H9 (cell line): ENCODE data around the gene DTD1. TPM values are rescaled to one million over a fixed set of nuclear protein-coding genes. Genes with fewer than 3 reads are reported as not detected.

Experiments
- DNase-seq: peaks from one replicate; pipeline ENCODE4 v3.0.0-alpha.2; 2017
- H2AFZ ChIP-seq: one replicate; pipeline ENCODE4 v1.6.1; 2013; ENCODE audit warnings: mild to moderate bottlenecking, low read length, control low read depth, moderate library complexity
- H2AK5ac ChIP-seq: 2 replicates; pipeline ENCODE4 v1.6.1; 2013; ENCODE audit warnings: low read length, control low read depth, mixed read lengths; ENCODE audit not compliant: insufficient read length
- H2BK120ac ChIP-seq: one replicate; pipeline ENCODE4 v1.6.1; 2013; ENCODE audit warnings: low read depth, mild to moderate bottlenecking, low read length, control low read depth, inconsistent platforms; ENCODE audit not compliant: poor library complexity, severe bottlenecking
- H2BK12ac ChIP-seq: 2 replicates; pipeline ENCODE4 v1.6.1; 2013; ENCODE audit warnings: low read length, control low read depth, mixed read lengths, low read depth; ENCODE audit not compliant: insufficient read length
- H2BK15ac ChIP-seq: 2 replicates; pipeline ENCODE4 v1.6.1; 2013; ENCODE audit warnings: low read depth, low read length, control low read depth
- H2BK20ac ChIP-seq: one replicate; pipeline ENCODE4 v1.6.1; 2013; ENCODE audit warnings: low read depth, mild to moderate bottlenecking, low read length, control low read depth, inconsistent platforms; ENCODE audit not compliant: poor library complexity, severe bottlenecking
- H2BK5ac ChIP-seq: 2 replicates; pipeline ENCODE4 v1.6.1; 2013; ENCODE audit warnings: low read length, control low read depth, mixed read lengths; ENCODE audit not compliant: insufficient read length
- H3K14ac ChIP-seq: 2 replicates; pipeline ENCODE4 v1.6.1; 2013; ENCODE audit warnings: low read length, control low read depth; ENCODE audit not compliant: insufficient read depth
- H3K18ac ChIP-seq: 2 replicates; pipeline ENCODE4 v1.6.1; 2013; ENCODE audit warnings: low read depth, mild to moderate bottlenecking, mixed read lengths, low read length, control low read depth; ENCODE audit not compliant: insufficient read length
- H3K23ac ChIP-seq: 2 replicates; pipeline ENCODE4 v1.6.1; 2013; ENCODE audit warnings: low read length, control low read depth, mixed read lengths, low read depth; ENCODE audit not compliant: insufficient read length
- H3K23me2 ChIP-seq: 2 replicates; pipeline ENCODE4 v1.6.1; 2013; ENCODE audit warnings: low read depth, mild to moderate bottlenecking, mixed read lengths, low read length, control low read depth; ENCODE audit not compliant: insufficient read length, poor library complexity, severe bottlenecking
- H3K27ac ChIP-seq: 2 replicates; pipeline ENCODE4 v1.5.1; 2013; ENCODE audit warnings: low read length, control low read depth, mixed read lengths, low read depth; ENCODE audit not compliant: insufficient read length
- H3K27me3 ChIP-seq: 2 replicates; pipeline ENCODE4 v1.6.1; 2013; ENCODE audit warnings: low read length, control low read depth, inconsistent platforms; ENCODE audit not compliant: insufficient read depth
- H3K4ac ChIP-seq: 2 replicates; pipeline ENCODE4 v1.6.1; 2013; ENCODE audit warnings: low read depth, mild to moderate bottlenecking, control low read depth, inconsistent platforms, low read length, moderate library complexity
- H3K4me1 ChIP-seq: 2 replicates; pipeline ENCODE4 v1.6.1; 2013; ENCODE audit warnings: low read length, control low read depth, inconsistent platforms; ENCODE audit not compliant: insufficient read depth
- H3K4me2 ChIP-seq: 2 replicates; pipeline ENCODE4 v1.6.1; 2013; ENCODE audit warnings: low read length, control low read depth, mixed read lengths; ENCODE audit not compliant: insufficient read length, insufficient read depth
- H3K56ac ChIP-seq: 2 replicates; pipeline ENCODE4 v1.6.1; 2013; ENCODE audit warnings: low read depth, mild to moderate bottlenecking, mixed read lengths, low read length, control low read depth; ENCODE audit not compliant: insufficient read length
- H3K79me1 ChIP-seq: 2 replicates; pipeline ENCODE4 v1.6.1; 2013; ENCODE audit warnings: low read depth, mild to moderate bottlenecking, moderate library complexity, low read length, control low read depth, inconsistent platforms; ENCODE audit not compliant: insufficient read depth, poor library complexity, severe bottlenecking
- H3K79me2 ChIP-seq: 2 replicates; pipeline ENCODE4 v1.6.1; 2013; ENCODE audit warnings: low read length, control low read depth, inconsistent platforms; ENCODE audit not compliant: insufficient read depth
- H3K9ac ChIP-seq: 2 replicates; pipeline ENCODE4 v1.6.1; 2013; ENCODE audit warnings: low read length, control low read depth, mixed read lengths; ENCODE audit not compliant: insufficient read length; ENCODE audit errors: extremely low read depth
- H3K9me3 ChIP-seq: one replicate; pipeline ENCODE4 v1.6.1; 2013; ENCODE audit warnings: low read depth, low read length, inconsistent platforms; ENCODE audit not compliant: control insufficient read depth
- H3T11ph ChIP-seq: one replicate; pipeline ENCODE4 v1.6.1; 2013; ENCODE audit warnings: mild to moderate bottlenecking, low read length, control low read depth, inconsistent platforms
- H4K20me1 ChIP-seq: one replicate; pipeline ENCODE4 v1.6.1; 2013; ENCODE audit not compliant: control insufficient read depth, insufficient read length, insufficient read depth
- H4K5ac ChIP-seq: 2 replicates; pipeline ENCODE4 v1.6.1; 2013; ENCODE audit warnings: low read depth, mild to moderate bottlenecking, mixed read lengths, low read length, control low read depth; ENCODE audit not compliant: insufficient read length
- H4K8ac ChIP-seq: replicated peaks from 2 replicates; pipeline ENCODE4 v1.6.1; 2013; ENCODE audit warnings: low read length, control low read depth, mixed read lengths, low read depth; ENCODE audit not compliant: insufficient read length
- H4K91ac ChIP-seq: 2 replicates; pipeline ENCODE4 v1.6.1; 2013; ENCODE audit warnings: low read depth, mild to moderate bottlenecking, moderate library complexity, mixed read lengths, low read length, control low read depth; ENCODE audit not compliant: insufficient read length
- H3K27ac Mint-ChIP-seq, 3 experiments: 2 replicates in 2 of 3; 3 replicates in 1 of 3; pipeline ENCODE4 v1.8.0; 2020 to 2021; ENCODE audit warnings: mixed read lengths in 3 of 3, mild to moderate bottlenecking in 1 of 3, moderate library complexity in 1 of 3
- H3K27me3 Mint-ChIP-seq: 2 replicates; pipeline ENCODE4 v1.8.0; 2021; ENCODE audit warnings: low read depth, mild to moderate bottlenecking, moderate library complexity, mixed read lengths
- H3K36me3 Mint-ChIP-seq, 3 experiments: 2 replicates in 2 of 3; 3 replicates in 1 of 3; pipeline ENCODE4 v1.8.0; 2020 to 2021; ENCODE audit warnings: low read depth in 3 of 3, mixed read lengths in 3 of 3; ENCODE audit not compliant: insufficient read depth in 1 of 3
- H3K4me1 Mint-ChIP-seq, 2 experiments: 2 replicates each; pipeline ENCODE4 v1.8.0; 2020; ENCODE audit warnings: mixed read lengths in 2 of 2
- H3K4me3 Mint-ChIP-seq, 2 experiments: 2 replicates in 1 of 2; 3 replicates in 1 of 2; pipeline ENCODE4 v1.8.0; 2020 to 2021; ENCODE audit warnings: mild to moderate bottlenecking in 2 of 2, mixed read lengths in 2 of 2, moderate library complexity in 1 of 2
- H3K9me3 Mint-ChIP-seq, 2 experiments: 2 replicates in 1 of 2; 3 replicates in 1 of 2; pipeline ENCODE4 v1.8.0; 2020; ENCODE audit warnings: mild to moderate bottlenecking in 2 of 2, mixed read lengths in 2 of 2, moderate library complexity in 1 of 2
- CTCF ChIP-seq: fragments of 200-600 bp; sonication (generic); conservative IDR thresholded peaks from 3 replicates; pipeline ENCODE4 v1.8.0; 2021; ENCODE audit warnings: antibody characterized with exemption, mild to moderate bottlenecking
- WGBS: extraction: QIAGEN DNeasy Blood & Tissue Kit; methylation state at CpG from one replicate; pipeline ENCODE4 v1.1.7; 2013; ENCODE audit warnings: missing lambda C conversion rate, low lambda C conversion rate, mixed read lengths; ENCODE audit not compliant: insufficient read length; ENCODE audit errors: extremely low coverage; 5-methylcytosine and 5-hydroxymethylcytosine counted together
- total RNA-seq: library from RNA; stranded (reverse); gene quantifications from 2 replicates; pipeline ENCODE4 v1.2.1, GENCODE V29; 2021

The DTD1 gene
- total RNA-seq, 1 experiment from 2014 or later = 62.0 TPM

- H4K20me1 ChIP-seq = no peaks in the 10 kb centered on the region
- no peaks in the 10 kb centered on the region for H3K27me3 ChIP-seq
- Mint-ChIP-seq H3K4me1 (peaks cover 5 to 6% of the 10 kb centered on the region in 2 experiments; a peak in 1 of 4 replicates), H3K36me3 (peaks cover 14 to 21% (median 20%) of the 10 kb centered on the region in 3 experiments; a peak in 6 of 7 replicates), H3K9me3 (no peaks in the 10 kb centered on the region), H3K27ac (peak overlapping the region; percentile 82 to 99 (median 90); a peak in 6 of 7 replicates), H3K4me3 (peak overlapping the region; percentile 89 to 99), H3K27me3 (no peaks in the 10 kb centered on the region)
- H3K9me3 ChIP-seq = no peaks in the 10 kb centered on the region
- H3K23me2 ChIP-seq = peaks cover 7% of the 10 kb centered on the region
- H3K27ac ChIP-seq = no peak overlapping the region
- H4K8ac ChIP-seq = no peak overlapping the region
- H3K14ac ChIP-seq = no peak overlapping the region
- H3K4me1 ChIP-seq = no peaks in the 10 kb centered on the region
- H3K9ac ChIP-seq = peak overlapping the region; percentile 90
- WGBS = no CpG with 5 or more reads among the region's 6 CpGs
- no peak overlapping the region for H3T11ph ChIP-seq
- H3K79me1 ChIP-seq = no peaks in the 10 kb centered on the region
- H2BK15ac ChIP-seq = no peak overlapping the region
- peak overlapping the region; percentile 79 for H2AFZ ChIP-seq
- no peak overlapping the region for H3K18ac ChIP-seq
- no peak overlapping the region for H2BK20ac ChIP-seq
- DNase-seq = no peak
- H2BK120ac ChIP-seq = no peak overlapping the region
- H2AK5ac ChIP-seq = no peak overlapping the region
- no peak overlapping the region for H4K91ac ChIP-seq
- peak overlapping the region; percentile 78 for H3K4me2 ChIP-seq
- TF ChIP-seq CTCF = no peak
- H3K4ac ChIP-seq = no peak overlapping the region
- H4K5ac ChIP-seq = no peak overlapping the region
- H3K79me2 ChIP-seq = peaks cover 5% of the 10 kb centered on the region; the same call in 1 of the 2 replicates
- no peak overlapping the region for H2BK5ac ChIP-seq
- H3K56ac ChIP-seq = no peak overlapping the region
- H3K23ac ChIP-seq = no peak overlapping the region
- no peak overlapping the region for H2BK12ac ChIP-seq
Measured at GRCh38 chr20:18567739-18568091, 20.1 kb upstream of the DTD1 start.
